ENCODE measurements around the gene DIAPH1.

DIAPH1 gene

GRCh38 chr5:141517880-141518617, 100.8 kb downstream of the DIAPH1 start:
- DNase-seq: no peak

- no peak for DNase-seq
Measured at GRCh38 chr5:141517312-141517711, 101.5 kb downstream of the DIAPH1 start.

GRCh38 chr5:141516672-141517025, 102.2 kb downstream of the DIAPH1 start:
- DNase-seq: no peak

GRCh38 chr5:141515946-141516671, 102.7 kb downstream of the DIAPH1 start:
- DNase-seq: no peak

GRCh38 chr5:141515141-141515540, 103.7 kb downstream of the DIAPH1 start:
- DNase-seq: no peak

GRCh38 chr5:141514330-141515133, 104.3 kb downstream of the DIAPH1 start:
- no peak for DNase-seq

GRCh38 chr5:141513627-141514329, 105.0 kb downstream of the DIAPH1 start:
- peak; percentile 20 for DNase-seq

- no peak for DNase-seq
Measured at GRCh38 chr5:141512911-141513626, 105.7 kb downstream of the DIAPH1 start.

- DNase-seq: peak; percentile 18
Measured at GRCh38 chr5:141512390-141512910, 106.3 kb downstream of the DIAPH1 start.

- no peak for DNase-seq
Measured at GRCh38 chr5:141511771-141512325, 107.0 kb downstream of the DIAPH1 start.

- no peak for DNase-seq
Measured at GRCh38 chr5:141510850-141511601, 107.8 kb downstream of the DIAPH1 start.

GRCh38 chr5:141510160-141510559, 108.6 kb downstream of the DIAPH1 start:
- DNase-seq: no peak

GRCh38 chr5:141508798-141509611, 109.8 kb downstream of the DIAPH1 start:
- no peak for DNase-seq

GRCh38 chr5:141508440-141508797, 110.4 kb downstream of the DIAPH1 start:
- DNase-seq: no peak

- DNase-seq: no peak
Measured at GRCh38 chr5:141507387-141508091, 111.3 kb downstream of the DIAPH1 start.

GRCh38 chr5:141506381-141507155, 112.2 kb downstream of the DIAPH1 start:
- DNase-seq: no peak

GRCh38 chr5:141504216-141504615, 114.6 kb downstream of the DIAPH1 start:
- DNase-seq: no peak

- no peak for DNase-seq
Measured at GRCh38 chr5:141503681-141504080, 115.1 kb downstream of the DIAPH1 start.

GRCh38 chr5:141501761-141502160, 117.0 kb downstream of the DIAPH1 start:
- DNase-seq: no peak

All from activated gamma-delta T cell (primary cell).